ENCODE results near the gene CDH20.
"Not testable (repeated sequence)": the region's sequence is repeated elsewhere in the genome, so short reads cannot be mapped to it uniquely, and the experiment has no call there.

CDH20 gene

GRCh38 chr18:61350578-61350977 lies 17.3 kb downstream of the CDH20 start:
- DNase-seq: no peak

GRCh38 chr18:61352059-61352458 lies 18.8 kb downstream of the CDH20 start:
- no peak for DNase-seq

- DNase-seq: no peak
Measured at GRCh38 chr18:61352611-61353010, 19.4 kb downstream of the CDH20 start.

GRCh38 chr18:61360404-61361383 lies 27.5 kb downstream of the CDH20 start:
- no peak for DNase-seq

- no peak for DNase-seq
Measured at GRCh38 chr18:61362511-61362910, 29.3 kb downstream of the CDH20 start.

GRCh38 chr18:61364953-61365352 lies 31.7 kb downstream of the CDH20 start:
- no peak for DNase-seq

GRCh38 chr18:61368001-61368400 lies 34.8 kb downstream of the CDH20 start:
- no peak for DNase-seq

- DNase-seq: not testable (repeated sequence)
Measured at GRCh38 chr18:61369671-61370070, 36.4 kb downstream of the CDH20 start.

- DNase-seq: no peak
Measured at GRCh38 chr18:61371111-61371510, 37.9 kb downstream of the CDH20 start.

GRCh38 chr18:61379827-61380226 lies 46.6 kb downstream of the CDH20 start:
- DNase-seq: no peak

GRCh38 chr18:61388010-61388409 lies 54.8 kb downstream of the CDH20 start:
- no peak for DNase-seq

- no peak for DNase-seq
Measured at GRCh38 chr18:61394983-61395382, 61.8 kb downstream of the CDH20 start.

GRCh38 chr18:61397222-61397621 lies 64.0 kb downstream of the CDH20 start:
- no peak for DNase-seq

- DNase-seq: no peak
Measured at GRCh38 chr18:61398961-61399705, 65.9 kb downstream of the CDH20 start.

GRCh38 chr18:61400016-61400635 lies 66.9 kb downstream of the CDH20 start:
- no peak for DNase-seq

GRCh38 chr18:61400716-61401115 lies 67.5 kb downstream of the CDH20 start:
- DNase-seq: no peak

- DNase-seq: no peak
Measured at GRCh38 chr18:61402726-61403125, 69.5 kb downstream of the CDH20 start.

GRCh38 chr18:61413396-61413795 lies 80.2 kb downstream of the CDH20 start:
- no peak for DNase-seq

GRCh38 chr18:61414086-61414485 lies 80.9 kb downstream of the CDH20 start:
- no peak for DNase-seq

- no peak for DNase-seq
Measured at GRCh38 chr18:61419763-61420162, 86.5 kb downstream of the CDH20 start.

GRCh38 chr18:61420218-61420885 lies 87.1 kb downstream of the CDH20 start:
- DNase-seq: no peak

- DNase-seq: no peak
Measured at GRCh38 chr18:61426492-61427053, 93.3 kb downstream of the CDH20 start.

- DNase-seq: no peak
Measured at GRCh38 chr18:61428266-61428665, 95.0 kb downstream of the CDH20 start.
